Astrocyte (in vitro differentiated cells and primary cell): ENCODE data around the gene TFF3. TPM values are rescaled to one million over a fixed set of nuclear protein-coding genes. Genes with fewer than 3 reads are reported as not detected.

ENCODE experiments used
- DNase-seq: peaks from one replicate; pipeline ENCODE4 v3.0.0-alpha.2; 2010; ENCODE audit warnings: low read depth
- FAIRE-seq: peaks from 2 replicates; lab custom pipeline; 2011; peaks lifted over from hg19 to GRCh38; lab: Jason Lieb, UNC
- H2AFZ ChIP-seq: 2 replicates; pipeline ENCODE4 v1.6.0; 2012; ENCODE audit warnings: low read depth, low read length, inconsistent platforms
- H3K27ac ChIP-seq: 2 replicates; pipeline ENCODE4 v1.5.1; 2011; ENCODE audit warnings: low read depth, low read length, inconsistent platforms
- H3K27me3 ChIP-seq: 2 replicates; pipeline ENCODE4 v1.6.0; 2011; ENCODE audit warnings: low read length, inconsistent platforms; ENCODE audit not compliant: insufficient read depth
- H3K36me3 ChIP-seq: 2 replicates; pipeline ENCODE4 v1.5.1; 2011; ENCODE audit warnings: low read length, inconsistent platforms; ENCODE audit not compliant: insufficient read depth
- H3K4me1 ChIP-seq: 2 replicates; pipeline ENCODE4 v1.5.1; 2011; ENCODE audit warnings: low read length, inconsistent platforms; ENCODE audit not compliant: insufficient read depth
- H3K4me2 ChIP-seq: 2 replicates; pipeline ENCODE4 v1.6.0; 2012; ENCODE audit warnings: low read length, inconsistent platforms
- H3K4me3 ChIP-seq: 2 replicates; pipeline ENCODE4 v1.5.1; 2011; ENCODE audit warnings: low read depth, mild to moderate bottlenecking, low read length, inconsistent platforms; ENCODE audit not compliant: insufficient read depth
- H3K79me2 ChIP-seq: 2 replicates; pipeline ENCODE4 v1.6.0; 2012; ENCODE audit warnings: mild to moderate bottlenecking, low read length, inconsistent platforms; ENCODE audit not compliant: insufficient read depth
- H3K9ac ChIP-seq: 2 replicates; pipeline ENCODE4 v1.6.0; 2012; ENCODE audit warnings: mild to moderate bottlenecking, low read length, inconsistent platforms
- H3K9me3 ChIP-seq: 2 replicates; pipeline ENCODE4 v1.5.1; 2012; ENCODE audit warnings: low read depth, mild to moderate bottlenecking, low read length, inconsistent platforms; ENCODE audit not compliant: insufficient read depth
- H4K20me1 ChIP-seq: 2 replicates; pipeline ENCODE4 v1.6.0; 2012; ENCODE audit warnings: low read length, inconsistent platforms; ENCODE audit not compliant: insufficient read depth
- H3K27ac Mint-ChIP-seq: one replicate; pipeline ENCODE4 v1.8.0; 2021; ENCODE audit warnings: mild to moderate bottlenecking, mixed read lengths; ENCODE audit not compliant: unreplicated experiment
- H3K27me3 Mint-ChIP-seq: one replicate; pipeline ENCODE4 v1.8.0; 2021; ENCODE audit warnings: low read depth, mixed read lengths; ENCODE audit not compliant: unreplicated experiment
- H3K36me3 Mint-ChIP-seq: one replicate; pipeline ENCODE4 v1.8.0; 2021; ENCODE audit warnings: low read depth, mixed read lengths; ENCODE audit not compliant: unreplicated experiment
- H3K4me1 Mint-ChIP-seq: one replicate; pipeline ENCODE4 v1.8.0; 2021; ENCODE audit warnings: low read depth, mixed read lengths; ENCODE audit not compliant: unreplicated experiment
- H3K4me3 Mint-ChIP-seq: one replicate; pipeline ENCODE4 v1.8.0; 2021; ENCODE audit warnings: mild to moderate bottlenecking, moderate library complexity, mixed read lengths; ENCODE audit not compliant: unreplicated experiment
- H3K9me3 Mint-ChIP-seq: one replicate; pipeline ENCODE4 v1.8.0; 2021; ENCODE audit warnings: mild to moderate bottlenecking, mixed read lengths; ENCODE audit not compliant: unreplicated experiment
- EZH2 ChIP-seq: IDR thresholded peaks from 2 replicates; pipeline ENCODE4 v1.6.1; 2012; ENCODE audit warnings: mild to moderate bottlenecking, low read length, inconsistent platforms; ENCODE audit not compliant: insufficient read depth
- total RNA-seq: library from RNA; stranded (reverse); gene quantifications from 2 replicates; pipeline ENCODE4 v1.2.1, GENCODE V29; 2021
- TF ChIP-seq, protein P1 (sequence below): IDR thresholded peaks from 2 replicates; pipeline ENCODE4 v1.5.1; 2011; ENCODE audit warnings: low read depth, mild to moderate bottlenecking, inconsistent platforms, low read length, moderate library complexity; ENCODE audit not compliant: insufficient read depth

Gene TFF3
- total RNA-seq, 1 donor from 2014 or later = not detected

DNA sequence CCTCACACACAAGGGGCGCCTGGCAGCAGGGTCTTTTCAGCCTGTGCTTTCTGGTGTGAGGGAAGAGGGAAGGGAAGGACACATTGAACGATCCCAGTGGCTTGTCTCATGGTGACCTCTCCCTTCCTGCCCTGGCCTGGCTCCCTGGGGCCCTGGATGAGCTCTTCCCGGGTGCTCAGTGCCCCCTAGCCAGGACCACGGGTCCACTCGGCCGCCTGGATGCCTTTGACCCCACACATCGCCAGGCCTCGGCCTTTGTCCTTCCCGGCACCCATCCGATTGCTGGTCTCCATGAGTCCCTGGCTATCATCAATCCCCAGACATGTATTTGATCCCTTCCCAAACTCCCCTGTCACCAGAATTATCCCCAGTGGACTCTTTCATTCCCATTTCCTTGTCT lies 6.0 kb upstream of the TFF3 start:
- H3K27ac ChIP-seq = no peak overlapping the region
- H3K27ac Mint-ChIP-seq = no peak overlapping the region
- H3K36me3 Mint-ChIP-seq = no peaks in the 10 kb centered on the region
- H3K9me3 Mint-ChIP-seq = peaks cover 2% of the 10 kb centered on the region
- TF ChIP-seq, protein P1, sequence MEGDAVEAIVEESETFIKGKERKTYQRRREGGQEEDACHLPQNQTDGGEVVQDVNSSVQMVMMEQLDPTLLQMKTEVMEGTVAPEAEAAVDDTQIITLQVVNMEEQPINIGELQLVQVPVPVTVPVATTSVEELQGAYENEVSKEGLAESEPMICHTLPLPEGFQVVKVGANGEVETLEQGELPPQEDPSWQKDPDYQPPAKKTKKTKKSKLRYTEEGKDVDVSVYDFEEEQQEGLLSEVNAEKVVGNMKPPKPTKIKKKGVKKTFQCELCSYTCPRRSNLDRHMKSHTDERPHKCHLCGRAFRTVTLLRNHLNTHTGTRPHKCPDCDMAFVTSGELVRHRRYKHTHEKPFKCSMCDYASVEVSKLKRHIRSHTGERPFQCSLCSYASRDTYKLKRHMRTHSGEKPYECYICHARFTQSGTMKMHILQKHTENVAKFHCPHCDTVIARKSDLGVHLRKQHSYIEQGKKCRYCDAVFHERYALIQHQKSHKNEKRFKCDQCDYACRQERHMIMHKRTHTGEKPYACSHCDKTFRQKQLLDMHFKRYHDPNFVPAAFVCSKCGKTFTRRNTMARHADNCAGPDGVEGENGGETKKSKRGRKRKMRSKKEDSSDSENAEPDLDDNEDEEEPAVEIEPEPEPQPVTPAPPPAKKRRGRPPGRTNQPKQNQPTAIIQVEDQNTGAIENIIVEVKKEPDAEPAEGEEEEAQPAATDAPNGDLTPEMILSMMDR = no peak
- TF ChIP-seq EZH2 = no peak
- H3K4me3 Mint-ChIP-seq = no peak overlapping the region
- H3K27me3 Mint-ChIP-seq = peaks cover 26% of the 10 kb centered on the region
- FAIRE-seq (no peak), DNase-seq (no peak)
- H3K27me3 ChIP-seq = no peaks in the 10 kb centered on the region
- H3K36me3 ChIP-seq = no peaks in the 10 kb centered on the region
- H3K9me3 ChIP-seq = no peaks in the 10 kb centered on the region
- no peaks in the 10 kb centered on the region for H4K20me1 ChIP-seq
- no peak overlapping the region for H3K4me3 ChIP-seq
- no peak overlapping the region for H3K9ac ChIP-seq
- H3K4me1 Mint-ChIP-seq = peaks cover 12% of the 10 kb centered on the region
- no peak overlapping the region for H3K4me2 ChIP-seq
- no peaks in the 10 kb centered on the region for H3K4me1 ChIP-seq
- H3K79me2 ChIP-seq = no peaks in the 10 kb centered on the region
- no peak overlapping the region for H2AFZ ChIP-seq

DNA sequence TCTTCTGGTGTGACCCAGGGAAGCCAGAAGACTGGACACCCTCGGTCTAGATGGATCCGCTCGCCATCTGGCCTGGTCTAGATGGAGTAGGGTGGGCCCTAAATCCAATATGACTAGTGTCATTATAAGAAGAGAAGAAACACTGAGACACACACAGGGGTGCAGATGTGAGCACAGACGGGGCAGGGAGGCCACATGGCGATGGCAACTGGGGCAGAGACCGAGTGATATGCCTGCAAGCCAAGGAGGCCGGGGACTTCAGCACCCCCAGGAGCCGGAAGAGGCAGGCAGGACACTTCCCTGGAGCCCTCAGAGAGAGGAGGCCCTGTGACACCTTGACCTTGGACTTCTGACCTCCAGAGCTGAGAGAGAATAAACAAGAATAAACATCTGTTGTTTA lies 5.6 kb upstream of the TFF3 start:
- FAIRE-seq = no peak
- H3K27ac Mint-ChIP-seq = no peak overlapping the region

More for the DNA sequence above, 5.6 kb upstream of the TFF3 start:
- Mint-ChIP-seq H3K36me3 (no peaks in the 10 kb centered on the region), H3K4me3 (no peak overlapping the region), H3K4me1 (peaks cover 12% of the 10 kb centered on the region), H3K9me3 (peaks cover 2% of the 10 kb centered on the region), H3K27me3 (peaks cover 26% of the 10 kb centered on the region)
- Histone ChIP-seq H3K79me2 (no peaks in the 10 kb centered on the region), H3K4me2 (no peak overlapping the region), H2AFZ (no peak overlapping the region), H3K36me3 (no peaks in the 10 kb centered on the region), H3K4me1 (no peaks in the 10 kb centered on the region), H3K9me3 (no peaks in the 10 kb centered on the region), H3K9ac (no peak overlapping the region), H4K20me1 (no peaks in the 10 kb centered on the region), H3K27ac (no peak overlapping the region), H3K4me3 (no peak overlapping the region), H3K27me3 (no peaks in the 10 kb centered on the region)
- DNase-seq = no peak
- no peak for TF ChIP-seq EZH2
- TF ChIP-seq, protein P1 = no peak
